SIG-M5 (cell line): ENCODE measurements around the gene CD79A.
A peak's percentile ranks its signal among the peaks of the same experiment; 100 is the strongest.

ENCODE experiments used
- DNase-seq: peaks from one replicate; lab custom pipeline; 2025; lab: John Stamatoyannopoulos, UW

CD79A gene

DNA sequence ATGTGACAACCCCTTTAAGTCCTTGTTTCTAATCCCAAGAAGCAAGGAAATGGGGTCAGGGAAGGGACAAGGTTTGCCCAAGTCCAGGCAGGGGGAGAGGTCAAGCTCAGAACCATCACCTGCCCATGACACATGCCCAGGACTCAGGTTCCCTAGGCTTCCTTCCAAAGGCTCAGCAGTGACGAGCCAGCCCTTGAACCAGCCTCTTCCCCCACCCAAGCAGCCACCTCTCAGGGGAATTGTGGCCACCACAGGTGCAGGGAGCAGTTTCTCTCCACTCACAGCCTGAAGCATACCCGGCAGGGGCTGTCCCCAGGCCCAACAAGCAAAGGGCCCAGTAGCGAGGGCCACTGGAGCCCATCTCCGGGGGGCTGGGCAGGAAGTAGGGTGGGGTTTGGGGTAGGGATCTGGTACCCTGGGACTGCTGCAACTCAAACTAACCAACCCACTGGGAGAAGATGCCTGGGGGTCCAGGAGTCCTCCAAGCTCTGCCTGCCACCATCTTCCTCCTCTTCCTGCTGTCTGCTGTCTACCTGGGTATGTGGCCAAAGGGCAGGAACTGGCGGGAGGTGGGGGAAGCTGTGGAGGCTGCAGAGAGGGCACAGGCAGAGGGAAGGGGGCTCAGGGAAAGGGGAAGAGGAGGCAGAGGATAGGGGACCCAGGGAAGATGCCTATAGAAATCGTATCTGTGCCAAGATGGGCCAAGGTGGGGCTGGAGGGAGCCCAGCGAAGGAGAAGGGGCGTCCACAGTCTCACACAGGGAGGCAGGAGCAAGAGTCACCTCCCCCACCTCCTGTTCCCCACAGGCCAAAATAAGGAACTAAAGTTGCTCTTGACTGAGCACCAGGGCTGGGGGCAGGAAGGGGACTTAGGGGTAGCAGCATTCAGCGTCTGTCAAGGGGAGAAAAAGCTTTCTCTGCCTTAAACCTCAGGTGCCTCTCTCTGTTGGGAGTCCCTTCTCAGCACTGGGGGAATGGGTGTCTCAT, at the start of gene CD79A:
TSS of gene CD79A (plus strand) at position 433 of the 986 bp plus-strand sequence. CDS start at position 459, 26 bp downstream.
- DNase-seq: no peak

DNA sequence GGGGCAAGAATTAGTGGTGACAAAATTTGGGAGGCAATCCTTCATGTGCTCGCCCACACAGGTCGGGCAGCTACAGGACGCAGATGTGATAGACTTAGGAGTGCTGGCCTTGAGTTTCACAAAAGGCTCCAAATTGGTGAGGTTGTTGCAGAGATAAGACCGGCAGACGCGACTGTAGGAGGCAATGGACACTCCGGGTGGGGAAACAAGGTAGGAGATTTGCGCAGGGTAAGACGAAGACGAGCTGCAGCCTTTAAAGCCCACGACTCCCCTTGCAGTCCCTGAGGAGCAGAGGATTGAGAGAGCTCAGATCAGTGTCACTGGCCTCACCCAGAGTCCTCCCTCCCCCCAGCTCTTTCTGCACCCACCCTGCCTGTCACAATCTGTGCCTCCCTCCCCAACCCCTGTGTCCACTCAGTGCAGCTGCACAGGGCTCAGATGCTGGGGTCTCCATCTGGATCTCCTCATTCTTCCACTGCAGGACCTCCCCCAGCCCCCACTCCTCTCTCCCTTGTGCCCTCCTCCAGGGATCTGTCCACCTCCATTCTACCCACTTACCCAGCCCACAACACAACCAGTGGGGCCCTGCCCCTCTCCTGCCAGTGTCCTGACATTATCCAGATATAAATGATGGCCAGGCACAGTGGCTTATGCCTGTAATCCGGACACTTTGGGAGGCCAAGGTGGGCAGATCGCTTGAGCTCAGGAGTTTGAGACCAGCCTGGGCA, 38.9 kb upstream of the CD79A start:
- no peak for DNase-seq

- no peak for DNase-seq
Measured at GRCh38 chr19:41839211-41839610, 37.9 kb upstream of the CD79A start.

GRCh38 chr19:41843371-41843770, 33.7 kb upstream of the CD79A start:
- DNase-seq: no peak

- DNase-seq: no peak
Measured at GRCh38 chr19:41844601-41845000, 32.5 kb upstream of the CD79A start, which contains the start of gene LYPD4. TSS of gene LYPD4 (minus strand) at chr19:41844683. CDS start at chr19:41839285, 5,398 bp downstream.

GRCh38 chr19:41845001-41845050, 32.3 kb upstream of the CD79A start, which contains the start of gene DMRTC2:
TSS of gene DMRTC2 (plus strand) at chr19:41845042. CDS start at chr19:41847429, 2,387 bp downstream.
- DNase-seq: no peak

DNA sequence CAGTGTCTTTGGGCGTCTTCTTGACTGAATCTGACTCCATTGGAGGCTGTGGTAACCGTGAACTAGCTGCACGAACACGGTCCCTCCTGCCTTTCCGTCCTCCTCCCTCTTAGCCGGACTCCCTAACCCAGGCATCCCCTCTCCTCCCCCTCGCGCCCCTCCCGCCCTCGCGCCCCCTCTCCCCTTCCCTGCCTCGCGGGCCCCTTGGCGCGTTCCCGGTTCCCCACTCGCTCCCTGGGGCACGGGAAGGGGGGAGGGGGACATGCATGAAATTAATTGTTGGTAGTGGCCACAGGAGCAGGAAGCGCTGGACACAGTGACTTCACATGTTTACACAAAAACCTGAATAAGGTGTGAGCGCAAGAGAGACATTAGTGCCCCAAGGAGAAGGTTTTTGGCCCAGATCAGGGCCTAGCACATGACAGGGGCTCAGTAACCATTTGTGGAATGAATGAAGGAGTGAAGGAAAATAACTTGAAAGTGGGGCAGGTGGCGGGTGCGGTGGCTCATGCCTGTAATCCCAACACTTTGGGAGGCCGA, 32.0 kb upstream of the CD79A start:
- no peak for DNase-seq

DNA sequence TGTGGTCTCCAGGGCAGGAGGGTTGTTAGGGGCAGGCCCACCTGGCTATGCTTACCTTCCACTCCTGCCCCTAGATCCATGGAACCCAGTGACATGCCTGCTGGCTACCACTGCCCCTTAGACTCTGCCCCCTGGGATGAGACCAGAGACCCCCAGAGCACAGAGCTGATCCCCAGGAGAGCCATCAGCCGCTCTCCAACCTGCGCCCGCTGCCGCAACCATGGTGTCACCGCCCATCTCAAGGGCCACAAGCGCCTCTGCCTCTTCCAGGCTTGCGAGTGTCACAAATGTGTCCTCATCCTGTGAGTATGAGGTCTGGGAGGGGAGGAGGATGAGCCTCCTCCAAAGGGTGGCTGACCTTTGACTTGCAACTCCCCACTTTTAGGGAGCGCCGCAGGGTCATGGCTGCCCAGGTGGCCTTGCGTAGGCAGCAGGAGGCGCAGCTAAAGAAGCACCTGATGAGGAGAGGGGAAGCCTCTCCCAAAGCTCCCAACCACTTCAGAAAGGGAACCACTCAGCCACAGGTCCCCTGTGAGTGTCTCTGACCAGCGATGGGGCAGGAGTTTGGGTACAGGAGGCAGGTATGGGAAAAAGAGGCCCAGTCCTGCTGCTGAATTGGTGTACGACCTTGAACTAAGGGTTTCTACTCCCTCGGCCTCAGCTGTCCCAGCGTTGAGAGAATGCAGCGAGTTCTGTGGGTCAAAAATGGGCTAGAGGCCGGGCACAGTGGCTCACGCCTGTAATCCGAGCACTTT, 29.6 kb upstream of the CD79A start:
- DNase-seq: no peak

- no peak for DNase-seq
Measured at GRCh38 chr19:41848666-41849065, 28.4 kb upstream of the CD79A start.

DNA sequence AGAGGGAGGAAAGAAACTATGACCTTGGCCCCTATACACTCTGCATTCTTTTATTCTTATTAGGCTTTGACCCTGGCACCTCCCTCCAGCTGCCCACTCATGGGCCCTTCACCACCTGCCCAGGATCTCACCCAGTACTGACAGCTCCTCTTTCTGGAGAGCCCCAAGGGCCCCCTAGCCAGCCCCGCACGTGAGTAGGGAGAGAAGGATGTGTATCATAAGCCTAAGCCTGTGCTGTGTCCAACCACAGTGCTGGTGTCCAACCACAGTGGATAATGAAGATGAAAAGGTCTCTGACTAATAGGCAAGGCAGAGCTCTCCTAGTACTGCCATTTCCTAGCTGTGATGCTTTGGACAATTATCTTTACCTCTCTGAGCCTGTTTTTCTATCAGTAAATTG, 28.0 kb upstream of the CD79A start:
- DNase-seq: no peak

DNA sequence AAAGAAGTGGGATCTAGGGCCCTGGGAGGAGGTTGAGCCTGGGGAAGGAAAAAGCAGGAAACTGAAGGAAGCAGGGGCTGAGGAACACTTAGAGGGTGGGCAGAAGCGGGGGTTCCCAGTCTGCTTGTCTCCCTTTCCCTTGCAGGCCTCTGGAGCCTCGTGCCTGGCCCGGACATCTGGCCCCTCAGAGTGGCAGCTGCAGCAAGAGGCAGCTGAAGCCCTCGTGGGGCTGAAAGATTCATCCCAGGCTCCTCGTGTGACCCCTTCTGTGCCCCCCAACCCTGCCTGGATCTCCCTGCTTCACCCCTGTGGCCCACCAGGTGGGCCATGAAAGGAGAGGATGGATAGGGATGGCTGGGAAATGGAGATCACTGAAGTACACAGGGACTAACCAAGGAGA, 26.7 kb upstream of the CD79A start:
- DNase-seq: no peak

GRCh38 chr19:41851456-41851855, 25.6 kb upstream of the CD79A start:
- no peak for DNase-seq

- no peak for DNase-seq
Measured at GRCh38 chr19:41853344-41853743, 23.7 kb upstream of the CD79A start.

DNA sequence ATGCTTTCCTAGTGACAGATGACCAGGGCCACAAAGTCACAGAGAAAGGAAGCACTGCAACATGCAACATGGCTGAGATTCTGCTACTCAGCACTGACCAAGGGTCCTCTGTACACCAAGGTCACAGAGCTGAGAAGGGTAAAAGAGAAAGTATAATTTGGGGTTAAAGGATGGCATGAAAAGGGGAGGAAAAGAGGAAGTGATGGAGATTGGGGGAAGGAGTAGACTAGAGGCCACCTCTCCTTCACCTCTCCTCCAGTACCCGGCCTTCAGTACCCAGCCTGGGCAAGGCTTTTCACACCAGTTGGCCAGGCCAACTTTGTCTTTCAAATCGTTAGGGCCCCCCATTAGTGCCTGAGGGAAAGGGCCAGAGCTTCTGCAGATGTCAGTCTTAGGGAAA, 23.3 kb upstream of the CD79A start:
- DNase-seq: no peak

DNA sequence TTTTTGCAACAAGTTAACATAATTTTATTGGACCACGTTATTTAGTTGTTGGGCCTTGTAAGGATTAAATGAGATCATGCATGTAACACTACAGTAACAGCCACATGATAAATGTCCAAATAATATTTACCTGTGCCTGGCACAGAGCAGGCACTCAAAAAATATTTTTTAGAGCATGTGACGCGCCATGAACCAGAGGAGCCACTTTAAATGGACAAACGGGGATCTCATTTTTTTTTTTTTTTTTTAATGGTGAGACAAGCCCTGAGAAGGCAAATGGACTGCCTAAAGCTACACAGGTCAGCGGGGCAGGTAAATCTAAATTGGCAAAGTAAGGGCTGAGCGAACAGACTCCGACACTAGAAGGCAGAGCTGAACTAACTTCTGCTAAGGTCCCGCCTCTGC, 17.9 kb upstream of the CD79A start:
- DNase-seq: no peak

DNA sequence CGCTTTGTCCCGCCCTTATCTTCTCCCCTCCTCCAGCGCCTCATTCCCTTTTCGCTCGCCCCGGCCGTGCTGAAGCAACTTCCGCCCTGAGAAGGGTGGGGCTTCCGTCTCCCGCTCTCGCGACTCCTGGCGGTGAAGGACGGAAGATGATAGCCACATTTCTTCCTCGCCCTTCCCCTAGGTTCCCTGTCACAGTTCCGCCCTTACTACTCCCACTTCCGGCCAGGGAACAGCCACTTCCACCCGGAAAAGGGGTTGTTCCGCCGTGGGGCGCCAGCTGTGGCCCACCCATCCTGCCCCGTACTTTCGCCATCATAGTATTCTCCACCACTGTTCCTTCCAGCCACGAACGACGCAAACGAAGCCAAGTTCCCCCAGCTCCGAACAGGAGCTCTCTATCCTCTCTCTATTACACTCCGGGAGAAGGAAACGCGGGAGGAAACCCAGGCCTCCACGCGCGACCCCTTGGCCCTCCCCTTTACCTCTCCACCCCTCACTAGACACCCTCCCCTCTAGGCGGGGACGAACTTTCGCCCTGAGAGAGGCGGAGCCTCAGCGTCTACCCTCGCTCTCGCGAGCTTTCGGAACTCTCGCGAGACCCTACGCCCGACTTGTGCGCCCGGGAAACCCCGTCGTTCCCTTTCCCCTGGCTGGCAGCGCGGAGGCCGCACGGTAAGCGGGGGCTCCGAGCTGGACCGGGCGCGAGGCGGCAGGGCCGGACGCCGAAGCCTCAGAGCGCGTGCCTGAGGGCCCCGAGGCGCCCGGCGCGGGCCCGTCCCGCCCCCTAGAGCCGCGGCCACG, 17.3 kb upstream of the CD79A start, which contains the start of gene RPS19:
TSS of gene RPS19 (plus strand) at position 638 of the 801 bp plus-strand sequence. CDS start 520 bp downstream, outside the sequence.
- peak; percentile 92 for DNase-seq

GRCh38 chr19:41860419-41861115, 16.5 kb upstream of the CD79A start:
- DNase-seq: no peak

- DNase-seq: no peak
Measured at GRCh38 chr19:41861116-41861768, 15.8 kb upstream of the CD79A start.

GRCh38 chr19:41861846-41862245, 15.2 kb upstream of the CD79A start:
- DNase-seq: no peak

- DNase-seq: no peak
Measured at GRCh38 chr19:41862445-41862986, 14.6 kb upstream of the CD79A start.
